GM12878 (cell line): Measurements from ENCODE around the gene PTPN22. TPM values are rescaled to one million over a fixed set of nuclear protein-coding genes. Genes with fewer than 3 reads are reported as not detected.

Source experiments
- ATF7 ChIP-seq: fragments of 450-650 bp; IDR thresholded peaks from 2 replicates; pipeline ENCODE4 v1.6.1; 2016; ENCODE audit warnings: low read depth, mild to moderate bottlenecking
- BCL3 ChIP-seq: IDR thresholded peaks from 2 replicates; pipeline ENCODE4 v1.6.1; 2011; ENCODE audit warnings: borderline replicate concordance, low read depth, mild to moderate bottlenecking, moderate library complexity, low read length; ENCODE audit not compliant: insufficient read depth, poor library complexity, severe bottlenecking
- BRCA1 ChIP-seq: IDR thresholded peaks from 2 replicates; pipeline ENCODE4 v1.6.1; 2011; ENCODE audit warnings: low read depth, low read length, improper control_type of control experiment
- CEBPZ ChIP-seq: fragments of 150-350 bp; IDR thresholded peaks from 2 replicates; pipeline ENCODE4 v1.6.1; 2016; ENCODE audit warnings: low read depth, low read length
- FOXK2 ChIP-seq: fragments of 450-650 bp; IDR thresholded peaks from 2 replicates; pipeline ENCODE4 v1.6.1; 2017; ENCODE audit warnings: mild to moderate bottlenecking, moderate library complexity
- HDAC6 ChIP-seq: fragments of 200-600 bp; sonication (generic); IDR thresholded peaks from one replicate; pipeline ENCODE4 v1.8.0; 2017; ENCODE audit warnings: antibody characterized with exemption; ENCODE audit not compliant: unreplicated experiment
- NBN ChIP-seq: fragments of 450-650 bp; IDR thresholded peaks from 2 replicates; pipeline ENCODE4 v1.6.1; 2016
- NFIC ChIP-seq: IDR thresholded peaks from 2 replicates; pipeline ENCODE4 v1.6.1; 2012; ENCODE audit warnings: low read depth, mild to moderate bottlenecking, inconsistent platforms, low read length, moderate library complexity
- RAD21 ChIP-seq: IDR thresholded peaks from 2 replicates; pipeline ENCODE4 v1.6.1; 2011; ENCODE audit warnings: mild to moderate bottlenecking, low read depth, low read length, moderate library complexity; ENCODE audit not compliant: insufficient read depth
- RBBP5 ChIP-seq: fragments of 200-600 bp; sonication (generic); conservative IDR thresholded peaks from 2 replicates; pipeline ENCODE4 v1.6.1; 2016
- SREBF1 ChIP-seq: IDR thresholded peaks from 2 replicates; pipeline ENCODE4 v1.6.1; 2012; ENCODE audit warnings: mild to moderate bottlenecking, low read length
- TAF1 ChIP-seq: IDR thresholded peaks from 2 replicates; pipeline ENCODE4 v1.6.1; 2011; ENCODE audit warnings: mild to moderate bottlenecking, low read depth, low read length, borderline replicate concordance
- ZBTB11 ChIP-seq: fragments of 450-650 bp; formaldehyde crosslinking; IDR thresholded peaks from 2 replicates; pipeline ENCODE4 v1.5.0; 2022; ENCODE audit warnings: mild to moderate bottlenecking, missing genetic modification characterization
- ZBTB40 ChIP-seq: fragments of 450-650 bp; IDR thresholded peaks from 2 replicates; pipeline ENCODE4 v1.6.1; 2016; ENCODE audit warnings: mild to moderate bottlenecking, moderate library complexity, borderline replicate concordance
- polyA plus RNA-seq, 11 experiments: library from polyadenylated mRNA; depleted of rRNA in 4 of 11; unstranded in 6 of 11; stranded (reverse) in 5 of 11; fragments of >200 nt; fragmentation: Nextera tagmentation in 4 of 11; fragmentation: Illumina TruSeq in 1 of 11; extraction: Ambion mirVana in 4 of 11; extraction: Trizol in 1 of 11; gene quantifications; 1 replicate in 1 of 11; 2 replicates in 10 of 11; pipeline versions ENCODE4 v1.2.1 to v1.2.3, GENCODE V29; 2011 to 2016; ENCODE audit warnings: inconsistent platforms in 2 of 11, missing spikeins in 2 of 11, low read depth in 1 of 11
- total RNA-seq, 4 experiments: library from RNA; depleted of rRNA in 3 of 4; stranded (reverse); fragments of >200 nt in 3 of 4; fragmentation: Illumina TruSeq in 1 of 4; extraction: Trizol in 1 of 4; gene quantifications; 2 replicates each; pipeline versions ENCODE4 v1.2.1 to v1.2.3, GENCODE V29; 2013 to 2021

The PTPN22 gene
- total and polyA plus RNA-seq, 10 of the 15 experiments (the other 5 are each of a cell fraction or from before 2014, with no cell fraction given): 22.8 to 65.1 (median 44.9) TPM

GRCh38 chr1:113874012-113874879 is 2.7 kb upstream of the PTPN22 start (continued):
- TF ChIP-seq CEBPZ (no peak), SREBF1 (no peak), ZBTB40 (peak; percentile 55; the same call in 1 of the 2 replicates), HDAC6 (no peak), ZBTB11 (CRISPR knock-in tag) (no peak), ATF7 (0 out of 2 replicates have a peak, but pooled peaks have one; percentile 36), NFIC (peak; percentile 65), BCL3 (no peak), BRCA1 (no peak), TAF1 (no peak), RAD21 (peak; percentile 30; the same call in 1 of the 2 replicates), NBN (no peak; the same call in 1 of the 2 replicates), FOXK2 (no peak), RBBP5 (no peak)
